Stimulated activated CD8-positive, alpha-beta memory T cell treated with anti-CD3 and anti-CD28 coated beads, Interleukin-7, amount 100 ng/mL, for 1 hour (primary cell): ENCODE measurements around the gene LCAT.
"Not testable (repeated sequence)": the region's sequence is repeated elsewhere in the genome, so short reads cannot be mapped to it uniquely, and the experiment has no call there.

Experiments used
- DNase-seq, 2 donors: peaks; one replicate each; pipeline ENCODE4 v3.0.0-alpha.2; 2020; ENCODE audit warnings: low read depth in 2 of 2

LCAT gene

GRCh38 chr16:67946966-67947558, 3.1 kb upstream of the LCAT start:
- DNase-seq = no peak

DNA sequence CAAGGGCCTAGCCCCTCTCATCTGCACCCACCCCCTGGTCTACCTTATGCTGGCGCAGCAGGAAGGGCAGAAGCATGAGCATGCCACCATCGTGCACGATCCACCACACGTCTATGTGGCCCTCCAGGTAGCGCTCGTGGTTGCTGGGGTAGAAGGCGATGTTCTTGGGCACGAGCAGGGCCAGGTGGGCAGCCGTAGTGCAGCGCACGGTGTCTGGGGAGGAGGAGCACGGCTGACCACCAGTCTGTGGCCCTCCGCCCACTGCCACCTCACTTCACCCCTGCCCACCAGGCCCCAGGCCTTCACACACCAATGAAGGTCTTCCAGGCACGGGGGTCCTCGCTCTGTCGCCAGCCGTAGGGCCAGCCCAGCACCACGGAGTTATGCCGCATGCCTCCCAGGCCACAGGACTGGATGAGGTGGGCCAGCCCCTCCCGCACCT, 2.2 kb upstream of the LCAT start:
- no peak for DNase-seq

GRCh38 chr16:67945392-67945933, 1.5 kb upstream of the LCAT start:
- DNase-seq = no peak

DNA sequence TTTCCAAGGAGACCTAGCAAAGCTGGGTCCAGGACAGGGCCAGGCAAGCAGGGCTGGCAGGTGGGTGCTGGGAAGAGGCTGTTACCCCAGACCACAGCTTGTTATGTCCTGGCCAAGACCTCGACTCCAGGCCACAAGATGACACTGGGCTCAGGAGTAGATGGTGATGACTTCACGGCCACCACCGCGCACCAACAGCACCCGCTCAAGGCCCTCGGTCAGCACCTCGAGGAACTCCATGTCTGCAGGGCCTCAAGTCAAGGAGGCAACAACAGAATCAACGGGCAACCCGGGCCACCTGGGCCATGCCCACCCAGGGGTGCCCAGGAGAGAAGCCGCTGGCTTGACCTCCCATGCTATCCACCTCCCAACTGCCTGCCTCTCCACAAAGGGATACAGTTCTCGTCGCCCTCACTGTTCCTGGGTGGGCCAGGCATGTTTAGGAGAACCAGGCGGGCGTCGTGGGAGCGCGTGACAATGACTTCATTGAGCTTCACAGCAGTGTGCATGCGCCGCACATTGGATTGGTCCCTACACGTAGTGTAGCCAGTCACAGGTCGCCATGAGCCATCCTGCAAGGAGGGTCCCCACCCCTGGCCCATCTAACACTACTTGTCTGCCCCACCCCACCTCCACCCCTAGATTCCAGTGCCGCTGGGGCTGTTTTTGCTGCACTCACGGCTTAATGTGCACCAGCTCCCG, 921 bp upstream of the LCAT start:
- DNase-seq = no peak

DNA sequence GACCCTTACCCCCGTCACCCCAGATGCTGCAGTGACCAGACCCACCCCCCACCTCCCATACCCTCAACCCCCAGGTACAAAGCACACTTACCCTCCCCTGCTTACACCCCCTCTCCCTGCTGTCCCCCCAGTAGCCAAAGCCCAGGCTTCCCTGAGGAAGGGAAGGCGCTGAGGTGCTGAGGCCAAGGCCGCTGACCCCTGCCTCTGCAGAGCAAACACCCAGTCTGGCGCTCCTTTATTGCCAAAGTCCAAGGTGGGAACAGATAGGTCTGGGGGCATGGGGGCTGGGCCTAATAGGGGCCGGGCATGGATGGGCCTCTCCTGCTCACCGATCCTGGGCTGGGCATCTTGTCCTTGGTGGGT, 683 bp downstream of the LCAT start:
- no peak for DNase-seq

DNA sequence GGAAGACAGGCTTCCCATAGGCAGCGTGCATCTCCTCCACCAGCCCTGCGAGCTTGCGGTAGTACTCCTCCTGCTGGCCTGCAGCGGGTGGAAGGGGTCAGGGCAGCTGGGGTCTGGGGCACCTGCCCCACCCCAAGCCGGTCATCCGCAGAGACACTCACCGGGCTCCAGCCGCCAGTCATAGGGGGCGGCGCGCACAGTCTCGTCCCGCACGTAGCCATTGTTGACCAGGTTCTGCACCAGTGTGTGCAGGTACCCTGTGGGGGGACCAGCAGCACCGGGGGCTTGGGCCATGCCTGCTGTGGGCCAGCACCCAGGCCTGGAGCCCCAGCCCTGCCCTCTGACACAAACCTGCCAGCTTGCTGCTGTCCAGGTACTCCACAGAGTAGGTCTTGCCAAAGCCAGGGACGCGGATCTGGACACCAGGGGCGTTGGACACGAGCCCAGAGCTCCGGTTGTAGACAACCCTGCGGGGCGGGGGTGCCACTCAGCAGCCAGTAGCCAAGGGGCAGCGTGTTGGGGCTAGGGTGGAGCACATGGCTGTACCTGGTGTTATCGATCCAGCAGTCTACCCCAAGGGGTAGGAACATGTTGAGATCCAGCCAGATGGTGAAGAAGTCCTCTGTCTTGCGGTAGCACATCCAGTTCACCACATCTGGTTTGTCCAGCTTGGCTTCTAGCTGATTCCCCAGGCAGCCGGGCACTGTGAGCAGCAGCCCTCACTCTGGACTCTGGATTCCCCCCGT, 1.2 kb downstream of the LCAT start:
- no peak for DNase-seq

GRCh38 chr16:67942200-67942509, 1.8 kb downstream of the LCAT start:
- no peak for DNase-seq

DNA sequence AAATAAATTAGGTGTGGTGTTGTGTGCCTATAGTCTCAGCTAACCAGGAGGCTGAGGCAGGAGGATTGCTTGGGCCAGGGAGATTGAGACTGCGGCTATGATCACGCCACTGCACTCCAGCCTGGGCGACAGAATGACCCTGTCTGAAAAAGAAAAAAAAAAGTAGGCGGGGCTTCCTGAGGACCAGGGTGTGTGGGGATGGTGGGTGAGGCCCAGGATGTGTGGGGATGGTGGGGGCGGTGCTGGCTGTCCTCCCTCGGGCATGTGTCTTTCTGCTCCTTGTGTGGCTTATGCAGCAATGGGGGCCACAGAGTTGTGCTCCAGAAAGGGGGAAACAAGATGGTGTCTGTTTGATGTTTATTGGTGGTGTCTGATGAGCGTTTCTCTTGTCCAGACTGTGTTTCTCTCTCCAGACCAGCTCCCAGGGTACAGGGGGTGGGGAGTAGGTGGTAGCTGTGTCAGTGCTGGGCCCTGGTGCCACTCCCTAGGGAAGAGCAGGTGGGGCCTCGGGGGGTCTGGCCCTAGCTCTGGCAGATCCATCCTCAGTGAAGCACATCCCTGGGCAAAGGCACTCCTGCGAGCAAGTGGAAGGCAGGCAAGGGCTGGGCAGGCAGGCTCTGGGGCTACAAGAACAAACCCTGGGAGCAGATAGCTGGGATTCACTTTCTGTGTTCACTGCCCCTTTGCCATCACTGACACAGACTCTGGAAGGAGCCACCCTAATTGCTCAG, 2.3 kb downstream of the LCAT start:
- no peak for DNase-seq

GRCh38 chr16:67940446-67941089, 3.4 kb downstream of the LCAT start:
- no peak for DNase-seq

GRCh38 chr16:67939507-67940445, 4.1 kb downstream of the LCAT start:
- DNase-seq = no peak

DNA sequence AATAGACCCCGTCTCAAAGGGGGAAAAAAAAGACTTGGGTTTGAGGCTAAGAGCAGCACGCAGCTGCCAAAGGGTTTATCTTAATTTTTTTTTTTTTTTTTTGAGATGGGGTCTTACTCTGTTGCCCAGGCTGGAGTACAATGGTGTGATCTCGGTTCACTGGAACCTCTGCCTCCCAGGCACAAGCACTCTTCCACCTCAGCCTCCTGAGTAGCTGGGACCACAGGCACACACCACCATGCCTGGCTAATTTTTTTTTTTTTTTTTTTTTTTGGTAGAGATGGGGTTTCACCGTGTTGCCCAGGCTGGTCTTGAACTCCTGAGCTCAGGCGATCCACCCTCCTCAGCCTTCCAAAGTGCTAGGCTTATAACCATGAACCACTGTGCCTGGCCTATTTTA, 6.2 kb downstream of the LCAT start:
- DNase-seq = not testable (repeated sequence)

GRCh38 chr16:67936880-67937605, 6.9 kb downstream of the LCAT start:
- peak in 1 of 2 donors; percentile 43 for DNase-seq

- peak in 1 of 2 donors; percentile 42 for DNase-seq
These were observed 7.6 kb downstream of the LCAT start, which contains the start of gene PSMB10 for GRCh38 chr16:67936124-67936879. TSS of gene PSMB10 (minus strand) at chr16:67936850. CDS start at chr16:67936749, 101 bp downstream.

DNA sequence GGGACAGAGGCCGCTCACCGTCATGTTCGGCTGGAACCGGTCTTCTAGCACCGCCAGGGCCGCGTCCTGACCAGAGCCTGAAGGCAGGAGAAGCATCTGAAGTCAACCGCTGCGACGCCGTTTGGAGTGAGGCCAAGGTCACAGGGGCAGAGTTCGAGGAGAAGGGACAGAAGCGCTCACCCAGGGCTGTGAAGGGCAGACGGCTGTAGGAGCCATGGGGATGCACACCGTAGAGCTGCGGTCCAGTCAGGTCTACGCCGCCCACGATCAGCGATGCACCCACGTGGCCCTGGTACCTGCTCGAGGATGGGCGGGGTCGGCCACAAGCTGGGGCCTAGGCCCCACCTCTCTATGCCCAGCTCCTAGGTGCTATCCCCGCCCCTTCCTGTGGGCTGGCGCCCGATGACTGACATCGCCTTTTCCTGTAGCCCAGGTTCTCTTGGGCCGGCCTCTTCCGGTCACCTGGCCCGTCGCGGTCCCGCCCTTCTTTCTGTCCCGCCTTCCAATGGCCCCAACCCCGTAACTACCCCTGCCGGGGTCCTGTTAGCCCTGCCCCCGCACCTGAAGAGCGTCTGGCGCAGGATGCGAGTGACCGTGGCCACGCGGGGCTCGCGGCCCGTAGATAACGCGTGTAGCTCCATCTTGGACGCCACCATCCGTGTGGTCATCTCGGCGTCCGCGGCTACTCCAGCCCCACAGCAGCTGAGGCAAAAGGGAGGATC, 8.4 kb downstream of the LCAT start:
- peak; percentile 78 to 80 for DNase-seq

GRCh38 chr16:67935101-67935401, 8.9 kb downstream of the LCAT start:
- no peak for DNase-seq

- DNase-seq = no peak
These were observed 9.4 kb downstream of the LCAT start for GRCh38 chr16:67934306-67935100.

GRCh38 chr16:67933805-67934204, 10.1 kb downstream of the LCAT start:
- no peak for DNase-seq

DNA sequence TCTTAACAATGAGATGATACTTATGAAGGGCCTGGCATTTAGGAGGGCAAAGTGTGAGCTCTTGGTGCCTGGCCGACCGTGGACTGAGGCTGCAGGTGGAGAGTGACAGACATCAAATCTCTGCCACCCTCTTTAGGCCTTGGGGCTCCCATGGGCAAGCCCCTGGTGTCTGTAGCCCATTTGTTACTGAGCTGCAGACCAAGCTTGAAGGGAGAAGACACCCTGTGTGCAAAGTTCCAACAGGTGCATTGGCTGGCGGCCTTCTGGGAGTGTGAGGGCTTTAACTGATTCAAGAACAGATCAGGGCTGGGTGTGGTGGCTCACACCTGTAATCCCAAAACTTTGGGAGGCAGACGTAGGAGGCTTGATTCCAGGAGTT, 11.5 kb downstream of the LCAT start:
- no peak for DNase-seq
